IMR-90 (cell line): ENCODE data around the gene CXADR. TPM values are rescaled to one million over a fixed set of nuclear protein-coding genes. Genes with fewer than 3 reads are reported as not detected.

Source experiments
- ATAC-seq: fragments of 200-7000 bp; cut with Tn5 transposase; 2 replicates; pipeline ENCODE4 v1.9.1; 2020; ENCODE audit warnings: low read depth, mild to moderate bottlenecking, moderate library complexity
- BruUV-seq: library from RNA; stranded (reverse); fragments of 400-500 nt; replicated peaks from 2 replicates; lab custom pipeline; 2021; lab: Mats Ljungman, UMichigan
- CTCF ChIA-PET: fragments of 300-600 bp; formaldehyde crosslinking; extraction: SDS; loops from one replicate; lab custom pipeline; 2021; ENCODE audit warnings: antibody characterized with exemption; lab: Yijun Ruan, JAX
- POLR2A ChIA-PET: fragments of 300-600 bp; sonication (Branson Sonifier 250); formaldehyde crosslinking; loops from one replicate; lab custom pipeline; 2022; ENCODE audit warnings: antibody characterized with exemption; ENCODE audit not compliant: unreplicated experiment; lab: Charles Lee
- DNase-seq: peaks from one replicate; pipeline ENCODE4 v3.0.0; 2013
- H2AFZ ChIP-seq: replicated peaks from 2 replicates; pipeline ENCODE3; 2013; ENCODE audit warnings: low read length, mild to moderate bottlenecking; ENCODE audit not compliant: poor library complexity
- H2AK5ac ChIP-seq: 2 replicates; pipeline ENCODE4 v1.6.1; 2013; ENCODE audit warnings: low read depth, low read length, inconsistent platforms
- H2AK9ac ChIP-seq: replicated peaks from 2 replicates; pipeline ENCODE3; 2013; ENCODE audit warnings: mild to moderate bottlenecking, low read depth, low read length, moderate library complexity; ENCODE audit not compliant: poor library complexity
- H2BK120ac ChIP-seq: 2 replicates; pipeline ENCODE4 v1.6.1; 2013; ENCODE audit warnings: low read depth, low read length, inconsistent platforms
- H2BK15ac ChIP-seq: 3 replicates; pipeline ENCODE4 v1.6.1; 2013; ENCODE audit warnings: low read depth, low read length, inconsistent platforms
- H2BK20ac ChIP-seq: 2 replicates; pipeline ENCODE4 v1.6.1; 2013; ENCODE audit warnings: low read depth, mild to moderate bottlenecking, inconsistent platforms, low read length, moderate library complexity
- H2BK5ac ChIP-seq: 2 replicates; pipeline ENCODE4 v1.6.1; 2013; ENCODE audit warnings: mild to moderate bottlenecking, low read depth, low read length, inconsistent platforms; ENCODE audit not compliant: poor library complexity, severe bottlenecking
- H3K14ac ChIP-seq: replicated peaks from 2 replicates; pipeline ENCODE4 v1.6.1; 2013; ENCODE audit warnings: low read depth, low read length, inconsistent platforms
- H3K18ac ChIP-seq: 2 replicates; pipeline ENCODE4 v1.6.1; 2013; ENCODE audit warnings: low read depth, low read length, control low read depth
- H3K23ac ChIP-seq: 2 replicates; pipeline ENCODE4 v1.6.1; 2013; ENCODE audit warnings: low read depth, low read length, inconsistent platforms
- H3K27ac ChIP-seq: 2 replicates; pipeline ENCODE4 v1.5.1; 2013; ENCODE audit warnings: mild to moderate bottlenecking, control low read depth, low read length; ENCODE audit not compliant: insufficient read depth
- H3K27me3 ChIP-seq: 2 replicates; pipeline ENCODE4 v1.6.1; 2013; ENCODE audit warnings: low read length; ENCODE audit not compliant: control insufficient read depth, insufficient read depth
- H3K36me3 ChIP-seq: 2 replicates; pipeline ENCODE4 v1.6.1; 2013; ENCODE audit warnings: low read length, mixed read lengths; ENCODE audit not compliant: control insufficient read depth, insufficient read depth
- H3K4ac ChIP-seq: 2 replicates; pipeline ENCODE4 v1.6.1; 2013; ENCODE audit warnings: low read depth, low read length, inconsistent platforms
- H3K4me1 ChIP-seq: 2 replicates; pipeline ENCODE4 v1.6.1; 2013; ENCODE audit warnings: low read length, mixed read lengths; ENCODE audit not compliant: control insufficient read depth, insufficient read depth
- H3K4me2 ChIP-seq: 2 replicates; pipeline ENCODE4 v1.6.1; 2013; ENCODE audit warnings: low read depth, mild to moderate bottlenecking, control low read depth, low read length, moderate library complexity
- H3K4me3 ChIP-seq: 2 replicates; pipeline ENCODE4 v1.5.1; 2013; ENCODE audit warnings: low read depth, mild to moderate bottlenecking, control low read depth, low read length, moderate library complexity; ENCODE audit not compliant: insufficient read depth
- H3K56ac ChIP-seq: 2 replicates; pipeline ENCODE4 v1.6.1; 2013; ENCODE audit warnings: low read length, inconsistent platforms; ENCODE audit not compliant: insufficient read depth; ENCODE audit errors: extremely low read depth
- H3K79me1 ChIP-seq, 2 experiments: 2 replicates each; pipeline ENCODE4 v1.6.1; 2013; ENCODE audit warnings: low read length in 2 of 2, inconsistent platforms in 1 of 2, low read depth in 1 of 2
- H3K9ac ChIP-seq: 2 replicates; pipeline ENCODE4 v1.6.1; 2013; ENCODE audit warnings: low read depth, low read length, control low read depth
- H3K9me1 ChIP-seq: 2 replicates; pipeline ENCODE4 v1.6.1; 2013; ENCODE audit warnings: low read length, inconsistent platforms; ENCODE audit not compliant: insufficient read depth
- H3K9me3 ChIP-seq: 2 replicates; pipeline ENCODE4 v1.6.1; 2013; ENCODE audit warnings: low read length; ENCODE audit not compliant: control insufficient read depth, insufficient read depth
- H4K20me1 ChIP-seq: 2 replicates; pipeline ENCODE4 v1.6.1; 2013; ENCODE audit warnings: low read length, inconsistent platforms; ENCODE audit not compliant: insufficient read depth
- H4K5ac ChIP-seq: 2 replicates; pipeline ENCODE4 v1.6.1; 2013; ENCODE audit warnings: mild to moderate bottlenecking, low read depth, low read length, control low read depth
- H4K8ac ChIP-seq, 2 experiments: 2 replicates each; pipeline ENCODE4 v1.6.1; 2013; ENCODE audit warnings: low read depth in 2 of 2, low read length in 2 of 2, control low read depth in 1 of 2, inconsistent platforms in 1 of 2
- H4K91ac ChIP-seq: 2 replicates; pipeline ENCODE4 v1.6.1; 2013; ENCODE audit warnings: low read depth, low read length, inconsistent platforms; ENCODE audit not compliant: insufficient read depth
- CHD1 ChIP-seq: IDR thresholded peaks from 2 replicates; pipeline ENCODE4 v1.6.1; 2012; ENCODE audit warnings: low read depth, low read length, improper control_type of control experiment
- FOS ChIP-seq: fragments of 150-350 bp; IDR thresholded peaks from 2 replicates; pipeline ENCODE4 v1.6.1; 2016; ENCODE audit warnings: low read depth, low read length
- MXI1 ChIP-seq: IDR thresholded peaks from 2 replicates; pipeline ENCODE4 v1.6.1; 2012; ENCODE audit warnings: low read depth, mild to moderate bottlenecking, low read length, moderate library complexity, borderline replicate concordance
- POLR2A ChIP-seq: IDR thresholded peaks from 2 replicates; pipeline ENCODE4 v1.6.1; 2012; ENCODE audit warnings: mild to moderate bottlenecking, low read depth, low read length
- RCOR1 ChIP-seq: IDR thresholded peaks from 2 replicates; pipeline ENCODE4 v1.6.1; 2012; ENCODE audit warnings: mild to moderate bottlenecking, low read length, improper control_type of control experiment; ENCODE audit not compliant: insufficient replicate concordance
- RFX5 ChIP-seq: IDR thresholded peaks from 2 replicates; pipeline ENCODE4 v1.8.0; 2012; ENCODE audit warnings: low read depth, mild to moderate bottlenecking, low read length, moderate library complexity
- WGBS, 2 experiments: methylation state at CpG; one replicate each; pipeline versions ENCODE4 v1.1.5 to v1.1.7; 2013; ENCODE audit warnings: missing lambda C conversion rate in 2 of 2; ENCODE audit not compliant: insufficient read length in 1 of 2; ENCODE audit errors: extremely low coverage in 2 of 2; 5-methylcytosine and 5-hydroxymethylcytosine counted together
- dilution Hi-C: fragments of 300-500 bp; cut with HindIII; formaldehyde crosslinking; loops from one replicate; pipeline ENCODE4 v1.14.3; 2018; ENCODE audit warnings: low sequenced_read_pairs; ENCODE audit not compliant: unreplicated experiment
- in situ Hi-C: fragments of 300-500 bp; cut with MboI; formaldehyde crosslinking; loops from 3 replicates; pipeline ENCODE4 v1.14.3; 2019; ENCODE audit warnings: low sequenced_read_pairs, inconsistent platforms, mixed read lengths
- intact Hi-C: fragments of 100-400 bp; cut with micrococcal nuclease; formaldehyde crosslinking; loops from 2 replicates; pipeline ENCODE4 v1.10.0; 2022
- polyA plus RNA-seq, 3 experiments: library from polyadenylated mRNA; depleted of rRNA; stranded (reverse); fragments of >200 nt; gene quantifications; 2 replicates each; pipeline ENCODE4 v1.2.3, GENCODE V29; 2012; ENCODE audit warnings: low replicate concordance in 1 of 3
- total RNA-seq: library from RNA; depleted of rRNA; stranded (reverse); fragments of >200 nt; gene quantifications from 2 replicates; pipeline ENCODE4 v1.2.3, GENCODE V29; 2012
- TF ChIP-seq, protein P1 (sequence below): fragments of 150-350 bp; IDR thresholded peaks from 2 replicates; pipeline ENCODE4 v1.6.1; 2017; ENCODE audit warnings: mild to moderate bottlenecking, antibody characterized with exemption, low read length, low read depth

Gene CXADR
- total and polyA plus RNA-seq, 2 of the 4 experiments (the other 2 are of a cell fraction) = 0.21 to 1.1 TPM

- no peaks in the 10 kb centered on the region for H3K27me3 ChIP-seq
- no peak; the same call in 1 of the 2 replicates for ATAC-seq
- ChIA-PET POLR2A (no interaction called here), CTCF (no interaction called here)
- H3K4me2 ChIP-seq = peak overlapping the region; percentile 62
- H3K56ac ChIP-seq = no peak overlapping the region
- H3K36me3 ChIP-seq = peaks cover 3% of the 10 kb centered on the region; the same call in 1 of the 2 replicates
- dilution Hi-C loops = no loop called here
- DNase-seq = no peak
- H2AK9ac ChIP-seq = peak overlapping the region; percentile 77
- peak overlapping the region; percentile 97 for H2AFZ ChIP-seq
- no peaks in the 10 kb centered on the region for H3K9me1 ChIP-seq
- H4K20me1 ChIP-seq = no peaks in the 10 kb centered on the region; the same call in 1 of the 2 replicates
- TF ChIP-seq FOS (no peak), RFX5 (no peak), CHD1 (no peak), POLR2A (no peak), RCOR1 (no peak), MXI1 (no peak)
- TF ChIP-seq, protein P1, sequence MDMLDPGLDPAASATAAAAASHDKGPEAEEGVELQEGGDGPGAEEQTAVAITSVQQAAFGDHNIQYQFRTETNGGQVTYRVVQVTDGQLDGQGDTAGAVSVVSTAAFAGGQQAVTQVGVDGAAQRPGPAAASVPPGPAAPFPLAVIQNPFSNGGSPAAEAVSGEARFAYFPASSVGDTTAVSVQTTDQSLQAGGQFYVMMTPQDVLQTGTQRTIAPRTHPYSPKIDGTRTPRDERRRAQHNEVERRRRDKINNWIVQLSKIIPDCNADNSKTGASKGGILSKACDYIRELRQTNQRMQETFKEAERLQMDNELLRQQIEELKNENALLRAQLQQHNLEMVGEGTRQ = no peak
- no peak overlapping the region for H2BK120ac ChIP-seq
- no peak overlapping the region for H2BK20ac ChIP-seq
- H3K9ac ChIP-seq = no peak overlapping the region
- H3K4me3 ChIP-seq = peak overlapping the region; percentile 71
- no peak overlapping the region for H2BK15ac ChIP-seq
- H4K8ac ChIP-seq = peak overlapping the region; percentile 67 to 92
- in situ Hi-C loops = no loop called here
- H3K14ac ChIP-seq = peak overlapping the region; percentile 42; the same call in 1 of the 2 replicates
- H2AK5ac ChIP-seq = no peak overlapping the region
- no peaks in the 10 kb centered on the region for H3K9me3 ChIP-seq
- H3K79me1 ChIP-seq = peaks cover 3% of the 10 kb centered on the region in 2 experiments; a peak in 2 of 4 replicates
- 0% methylated on average over 2 of the region's 16 CpGs; no CpG with 5 or more reads in 1 of the 2 experiments for WGBS, 2 experiments
- H3K23ac ChIP-seq = 0 out of 2 replicates have a peak overlapping the region, but pooled peaks have one; percentile 85
- no peak overlapping the region for H2BK5ac ChIP-seq
- peak overlapping the region; percentile 86 for H4K5ac ChIP-seq
- H3K4me1 ChIP-seq = no peaks in the 10 kb centered on the region; the same call in 1 of the 2 replicates
- H3K27ac ChIP-seq = no peak overlapping the region
- H4K91ac ChIP-seq = peak overlapping the region; percentile 29; the same call in 1 of the 2 replicates
- no peak overlapping the region; the same call in 1 of the 2 replicates for H3K18ac ChIP-seq
- intact Hi-C loops = loop anchor here (5.0 to 10.0 kb wide), 2 partner anchors 232 to 916 kb away; no protein-coding TSS in a partner anchor
- H3K4ac ChIP-seq = peak overlapping the region; percentile 43
- no TSS peak for BruUV-seq
These were observed 100.4 kb downstream of the CXADR start for GRCh38 chr21:17613242-17613676.
